Erythroblast (primary cell): ENCODE results near the gene ANP32B.

Source experiments
- GATA1 ChIP-seq: IDR thresholded peaks from 2 replicates; pipeline ENCODE4 v1.6.1; 2011; ENCODE audit warnings: low read depth, mild to moderate bottlenecking, control low read depth, low read length, moderate library complexity
- POLR2A ChIP-seq: IDR thresholded peaks from 2 replicates; pipeline ENCODE4 v1.6.1; 2011; ENCODE audit warnings: mild to moderate bottlenecking, low read length

- TF ChIP-seq POLR2A (no peak), GATA1 (no peak)
Observed at GRCh38 chr9:98054376-98054951, 71.3 kb downstream of the ANP32B start.
